CD4-positive, alpha-beta T cell treated with Interleukin-1 beta for 1 hour (primary cell): ENCODE results near the gene UTP14C.
"Not testable (repeated sequence)": the region's sequence is repeated elsewhere in the genome, so short reads cannot be mapped to it uniquely, and the experiment has no call there.

Experiments
- DNase-seq, 2 donors: peaks; one replicate each; pipeline ENCODE4 v3.0.0-alpha.2; 2020 to 2022

UTP14C gene, protein sequence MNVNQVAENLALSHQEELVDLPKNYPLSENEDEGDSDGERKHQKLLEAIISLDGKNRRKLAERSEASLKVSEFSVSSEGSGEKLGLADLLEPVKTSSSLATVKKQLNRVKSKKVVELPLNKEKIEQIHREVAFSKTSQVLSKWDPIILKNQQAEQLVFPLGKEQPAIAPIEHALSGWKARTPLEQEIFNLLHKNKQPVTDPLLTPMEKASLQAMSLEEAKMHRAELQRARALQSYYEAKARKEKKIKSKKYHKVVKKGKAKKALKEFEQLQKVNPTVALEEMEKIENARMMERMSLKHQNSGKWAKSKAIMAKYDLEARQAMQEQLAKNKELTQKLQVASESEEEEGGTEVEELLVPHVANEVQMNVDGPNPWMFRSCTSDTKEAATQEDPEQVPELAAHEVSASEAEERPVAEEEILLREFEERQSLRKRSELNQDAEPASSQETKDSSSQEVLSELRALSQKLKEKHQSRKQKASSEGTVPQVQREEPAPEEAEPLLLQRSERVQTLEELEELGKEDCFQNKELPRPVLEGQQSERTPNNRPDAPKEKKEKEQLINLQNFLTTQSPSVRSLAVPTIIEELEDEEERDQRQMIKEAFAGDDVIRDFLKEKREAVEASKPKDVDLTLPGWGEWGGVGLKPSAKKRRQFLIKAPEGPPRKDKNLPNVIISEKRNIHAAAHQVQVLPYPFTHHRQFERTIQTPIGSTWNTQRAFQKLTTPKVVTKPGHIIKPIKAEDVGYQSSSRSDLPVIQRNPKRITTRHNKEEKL

GRCh38 chr13:52024481-52024880 is at the start of gene UTP14C:
Gene UTP14C, plus strand, starts transcription at chr13:52024691. Its CDS starts 4,114 bp downstream, at chr13:52028805.
- DNase-seq = no peak

- no peak for DNase-seq
Measured at GRCh38 chr13:51976423-51976822, 48.1 kb upstream of the UTP14C start.

GRCh38 chr13:51976890-51977289 is 47.6 kb upstream of the UTP14C start:
- no peak for DNase-seq

DNA sequence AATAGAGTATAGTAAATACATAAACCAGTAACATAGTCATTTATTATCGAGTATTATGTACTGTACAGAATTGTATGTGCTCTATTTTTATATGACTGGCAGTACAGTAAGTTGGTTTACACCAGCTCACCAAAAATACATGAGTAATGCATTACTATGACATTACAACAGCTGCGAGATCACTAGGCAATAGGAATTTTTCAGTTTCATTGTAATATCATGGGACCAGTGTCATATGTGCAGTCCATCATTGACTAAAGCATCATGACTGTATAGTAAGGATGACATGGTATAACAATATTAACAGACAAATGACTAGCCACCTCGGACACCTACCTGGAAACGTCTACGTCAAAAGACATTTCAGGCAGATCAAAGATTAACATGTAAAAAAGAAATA is 46.9 kb upstream of the UTP14C start:
- DNase-seq = no peak

- DNase-seq = no peak
Measured at GRCh38 chr13:51978796-51979556, 45.5 kb upstream of the UTP14C start.

- no peak for DNase-seq
Measured at GRCh38 chr13:51980908-51981307, 43.6 kb upstream of the UTP14C start.

GRCh38 chr13:51981355-51981754 is 43.1 kb upstream of the UTP14C start:
- DNase-seq = no peak

- not testable (repeated sequence) for DNase-seq
Measured at GRCh38 chr13:51983292-51983691, 41.2 kb upstream of the UTP14C start.

GRCh38 chr13:51984904-51985303 is 39.6 kb upstream of the UTP14C start:
- not testable (repeated sequence) for DNase-seq

GRCh38 chr13:51988988-51989618 is 35.4 kb upstream of the UTP14C start:
- DNase-seq = no peak

DNA sequence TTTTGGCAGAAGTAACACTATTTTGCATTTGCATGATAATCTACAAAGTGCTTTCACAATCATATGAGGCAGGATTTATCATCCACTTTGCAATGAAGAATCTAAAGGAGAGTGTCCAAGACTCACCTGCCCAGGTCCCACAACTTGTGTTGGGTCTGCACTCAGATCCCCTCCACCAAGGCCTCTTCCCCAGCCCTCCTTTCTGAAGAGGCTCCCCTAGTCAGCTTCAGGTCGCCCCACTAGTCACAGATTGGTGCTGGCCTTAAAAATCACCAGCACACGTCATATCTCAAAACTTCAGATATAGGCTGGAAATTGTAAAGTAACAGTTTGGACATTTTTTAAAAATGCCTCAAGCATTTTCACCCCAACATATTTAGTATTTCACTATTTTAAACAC is 30.8 kb upstream of the UTP14C start:
- no peak for DNase-seq

DNA sequence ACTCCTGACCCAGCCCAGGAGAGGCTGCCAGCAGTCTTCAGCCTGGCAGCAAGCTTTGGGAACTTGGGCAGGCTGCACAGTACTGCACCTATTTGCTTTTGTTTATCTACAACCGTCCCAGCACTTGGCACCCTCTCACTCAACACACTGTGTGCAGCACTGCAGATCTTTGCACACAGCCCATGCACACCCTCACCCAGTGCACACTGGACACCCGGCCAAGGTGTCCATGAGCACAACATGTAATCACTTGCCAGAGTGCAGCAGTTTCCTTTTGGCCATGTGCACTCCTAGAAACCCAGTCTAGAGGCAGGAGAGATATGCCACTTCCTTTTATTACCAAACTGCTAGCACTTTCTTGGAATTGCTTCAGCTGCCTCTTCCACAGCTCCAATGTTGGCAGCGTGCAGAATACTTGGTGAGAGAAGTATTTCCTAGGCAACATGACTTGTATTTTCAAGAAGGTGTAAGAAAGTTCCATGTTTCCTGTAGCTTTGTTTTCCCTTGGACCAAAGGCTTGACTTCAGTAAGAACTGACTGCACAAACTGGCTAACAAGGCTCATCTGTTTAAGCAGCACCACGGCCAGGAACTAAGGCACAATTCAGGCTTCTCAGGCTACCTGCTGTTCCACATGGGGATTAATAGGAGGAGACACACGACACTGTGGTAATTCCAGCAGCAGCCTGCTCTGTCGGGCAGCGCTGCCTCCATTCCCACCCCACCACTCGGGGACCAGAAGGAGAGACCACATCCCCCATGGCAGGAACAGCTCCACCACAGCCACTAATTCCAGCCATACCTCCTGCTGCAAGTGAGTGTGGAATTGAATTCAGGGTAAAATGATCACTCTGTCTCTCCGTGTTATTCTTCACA is 28.6 kb upstream of the UTP14C start:
- DNase-seq = no peak

GRCh38 chr13:51996641-51997040 is 27.9 kb upstream of the UTP14C start:
- DNase-seq = no peak

GRCh38 chr13:51997186-51997585 is 27.3 kb upstream of the UTP14C start:
- DNase-seq = no peak

- DNase-seq = no peak
Measured at GRCh38 chr13:51997641-51998330, 26.7 kb upstream of the UTP14C start.

DNA sequence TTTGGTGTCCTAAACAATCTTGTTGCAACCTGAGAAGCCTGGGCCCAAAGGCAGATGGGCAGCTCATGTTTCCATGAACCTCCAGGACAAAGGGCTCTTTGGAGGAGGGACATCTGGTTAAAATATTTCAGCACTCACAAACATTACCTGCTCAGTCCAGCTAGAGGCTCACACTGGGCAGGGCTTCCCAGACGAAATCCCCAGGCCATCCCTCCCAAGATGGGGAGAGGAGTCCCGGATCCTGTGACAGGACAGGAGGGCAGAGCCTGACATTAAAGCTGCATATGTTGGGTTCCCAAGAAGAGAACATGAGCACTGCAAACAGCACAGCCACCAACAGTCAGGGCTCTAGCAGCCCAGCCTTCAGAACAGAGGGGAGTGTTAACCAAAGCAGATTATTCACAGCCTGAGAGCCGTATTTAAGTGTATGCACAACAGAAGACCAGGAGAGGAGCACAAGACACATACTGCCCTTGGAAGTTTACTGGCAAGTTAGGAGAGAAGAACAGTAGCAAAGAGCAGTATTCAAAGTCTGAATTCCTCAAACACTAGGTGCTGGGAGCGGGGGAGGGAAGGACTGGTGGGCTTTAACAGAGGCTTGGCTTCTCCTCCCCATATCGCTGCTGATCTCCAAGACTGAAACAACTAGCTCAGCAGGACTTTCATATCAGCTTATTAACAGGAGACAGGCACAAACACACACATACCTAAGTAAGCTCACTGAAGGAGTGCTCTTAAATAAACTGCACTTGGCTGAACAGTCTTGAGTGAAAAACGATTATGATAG is 25.6 kb upstream of the UTP14C start:
- no peak for DNase-seq

DNA sequence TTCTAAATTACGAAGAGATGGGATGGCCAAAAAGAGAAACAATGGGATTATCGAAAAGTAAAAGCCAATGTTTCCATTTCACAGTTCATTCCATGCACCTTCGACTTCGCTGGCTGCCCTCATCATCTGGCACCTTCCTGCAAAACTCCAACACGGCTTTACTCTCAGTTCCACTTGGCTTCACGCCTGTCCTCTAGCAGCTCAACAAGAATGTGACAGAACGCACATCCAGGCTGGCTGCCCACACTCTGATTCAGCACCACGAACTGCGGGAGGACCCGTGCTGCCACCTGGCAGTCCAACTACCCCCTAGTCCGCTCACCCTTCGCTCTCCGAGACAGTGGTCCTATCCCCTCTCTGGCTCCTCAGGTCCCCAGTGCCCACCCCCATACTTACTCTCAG is 25.0 kb upstream of the UTP14C start:
- DNase-seq = no peak

DNA sequence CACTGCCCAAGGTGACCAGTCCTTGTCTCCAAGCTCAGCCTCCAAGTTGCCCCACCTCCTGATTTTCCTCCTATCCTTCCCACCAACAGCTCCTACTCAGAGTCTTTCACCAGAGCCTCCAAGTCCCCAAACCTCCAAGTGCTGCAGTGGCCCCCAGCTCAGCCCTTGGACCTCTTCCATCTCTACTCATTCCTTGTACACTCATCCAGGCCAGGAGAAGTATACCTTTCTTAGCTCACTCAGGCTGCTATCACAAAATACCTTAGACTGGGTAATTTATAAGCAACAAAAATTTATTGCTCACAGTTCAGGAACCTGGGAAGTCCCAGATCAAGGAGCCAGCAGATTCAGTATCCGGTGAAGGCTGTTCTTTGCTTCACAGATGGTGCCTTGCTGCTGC is 24.6 kb upstream of the UTP14C start:
- no peak for DNase-seq

- DNase-seq = peak in 1 of 2 donors; percentile 36
Measured at GRCh38 chr13:52001120-52001731, 23.3 kb upstream of the UTP14C start.

GRCh38 chr13:52002361-52002760 is 22.1 kb upstream of the UTP14C start:
- DNase-seq = no peak
